DMS 273 treated with DMSO at 0.1 percent for 48 hours (cell line): ENCODE results near the gene DLGAP1.

Experiments used
- DNase-seq: peaks from one replicate; lab custom pipeline; 2025; lab: John Stamatoyannopoulos, UW

Gene DLGAP1

DNA sequence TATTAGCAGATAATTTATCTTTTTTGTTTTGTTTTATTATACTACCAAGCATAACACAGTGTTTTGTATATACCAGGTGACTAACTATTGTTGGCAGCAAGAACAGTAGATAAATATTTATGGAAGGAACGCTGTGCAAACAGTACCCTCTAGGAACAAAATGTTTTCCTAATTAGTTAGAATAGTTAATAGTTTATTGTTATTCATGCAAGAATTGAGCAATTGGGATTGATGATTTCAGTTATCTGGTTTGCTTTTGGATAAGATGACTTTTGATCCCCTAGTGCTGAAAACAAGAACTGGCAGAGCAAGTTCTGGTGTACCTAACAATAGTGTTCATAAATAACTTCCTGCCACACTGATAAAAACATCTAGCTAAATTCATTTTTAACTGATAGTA lies 681.8 kb downstream of the DLGAP1 start:
- no peak for DNase-seq

- peak; percentile 59 for DNase-seq
These were observed 683.8 kb downstream of the DLGAP1 start for GRCh38 chr18:3771121-3771971.

GRCh38 chr18:3761266-3761665 lies 693.8 kb downstream of the DLGAP1 start:
- DNase-seq = no peak

DNA sequence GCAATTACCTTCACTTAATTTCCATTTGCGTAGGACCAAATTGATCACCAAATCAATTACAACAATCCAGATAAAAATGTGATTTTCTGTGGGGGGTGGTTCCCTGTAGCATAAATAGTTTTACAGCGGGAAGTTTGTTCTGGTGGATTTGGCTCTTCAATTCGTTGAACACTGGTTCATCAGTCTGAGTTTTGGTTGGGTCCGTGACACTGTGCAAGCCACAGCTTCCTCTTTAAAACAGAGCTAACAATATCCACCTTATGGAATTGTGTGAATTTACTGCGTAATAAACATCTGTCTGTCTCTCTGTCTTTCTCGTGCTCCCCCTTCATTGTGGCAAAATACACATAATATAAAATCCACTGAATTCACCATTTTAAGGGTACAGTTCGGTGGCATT lies 694.4 kb downstream of the DLGAP1 start:
- DNase-seq = no peak

GRCh38 chr18:3759099-3759498 lies 696.0 kb downstream of the DLGAP1 start:
- no peak for DNase-seq

DNA sequence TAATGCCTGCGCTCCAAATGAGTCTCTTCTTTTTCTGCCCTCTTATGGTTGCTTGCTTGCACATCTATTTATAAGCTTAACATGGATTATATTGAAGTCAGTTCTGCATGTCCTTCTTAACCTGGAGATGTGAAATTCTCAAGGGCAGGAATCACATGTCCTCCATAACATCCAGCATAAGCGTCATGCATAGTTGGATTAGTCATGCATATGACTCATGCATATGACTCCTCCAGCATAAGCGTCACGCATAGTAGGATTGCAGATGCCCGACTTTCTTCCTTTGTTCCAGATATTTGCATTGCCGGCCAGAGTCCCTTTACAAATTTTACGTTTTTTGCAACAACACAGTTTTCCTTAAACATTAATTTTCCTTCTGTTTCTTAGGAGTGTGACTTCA lies 696.6 kb downstream of the DLGAP1 start:
- DNase-seq = no peak

DNA sequence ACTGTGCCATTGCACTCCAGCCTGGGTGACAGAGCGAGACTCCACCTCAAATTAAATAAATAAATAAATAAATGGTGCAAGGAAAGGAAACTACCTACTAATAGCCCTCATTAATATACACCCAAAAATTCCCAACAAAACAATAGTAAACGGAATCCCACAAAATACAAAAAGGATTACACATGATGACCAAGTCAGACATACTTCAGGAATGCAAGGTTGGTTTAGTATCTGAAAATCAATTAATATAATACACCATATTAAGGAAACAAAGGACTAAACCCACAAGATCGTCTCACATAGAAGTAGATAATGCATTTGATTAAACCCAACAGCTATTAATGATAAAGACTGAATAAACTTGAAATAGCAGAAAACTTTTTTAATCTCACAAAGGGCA lies 697.7 kb downstream of the DLGAP1 start:
- DNase-seq = no peak

DNA sequence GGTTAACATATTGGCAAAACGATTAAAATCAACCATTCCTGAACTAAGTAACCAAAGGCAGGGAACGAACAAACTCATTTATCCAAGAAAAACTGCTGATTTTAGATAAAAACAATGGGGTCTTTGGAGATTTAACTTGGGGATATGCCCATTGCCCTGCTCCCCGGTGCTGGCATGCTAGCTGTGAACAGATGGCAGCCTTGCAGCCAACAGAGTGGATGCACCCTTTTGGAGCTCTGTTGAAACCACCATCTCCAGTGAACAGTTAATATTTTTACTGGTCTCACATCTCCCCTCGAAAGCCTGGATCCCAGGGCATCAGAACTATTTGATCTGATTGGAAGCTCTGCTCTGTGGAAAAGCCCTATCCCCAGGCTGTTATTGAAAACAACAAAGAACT lies 702.0 kb downstream of the DLGAP1 start:
- DNase-seq = no peak

GRCh38 chr18:3748086-3748485 lies 707.0 kb downstream of the DLGAP1 start:
- no peak for DNase-seq

DNA sequence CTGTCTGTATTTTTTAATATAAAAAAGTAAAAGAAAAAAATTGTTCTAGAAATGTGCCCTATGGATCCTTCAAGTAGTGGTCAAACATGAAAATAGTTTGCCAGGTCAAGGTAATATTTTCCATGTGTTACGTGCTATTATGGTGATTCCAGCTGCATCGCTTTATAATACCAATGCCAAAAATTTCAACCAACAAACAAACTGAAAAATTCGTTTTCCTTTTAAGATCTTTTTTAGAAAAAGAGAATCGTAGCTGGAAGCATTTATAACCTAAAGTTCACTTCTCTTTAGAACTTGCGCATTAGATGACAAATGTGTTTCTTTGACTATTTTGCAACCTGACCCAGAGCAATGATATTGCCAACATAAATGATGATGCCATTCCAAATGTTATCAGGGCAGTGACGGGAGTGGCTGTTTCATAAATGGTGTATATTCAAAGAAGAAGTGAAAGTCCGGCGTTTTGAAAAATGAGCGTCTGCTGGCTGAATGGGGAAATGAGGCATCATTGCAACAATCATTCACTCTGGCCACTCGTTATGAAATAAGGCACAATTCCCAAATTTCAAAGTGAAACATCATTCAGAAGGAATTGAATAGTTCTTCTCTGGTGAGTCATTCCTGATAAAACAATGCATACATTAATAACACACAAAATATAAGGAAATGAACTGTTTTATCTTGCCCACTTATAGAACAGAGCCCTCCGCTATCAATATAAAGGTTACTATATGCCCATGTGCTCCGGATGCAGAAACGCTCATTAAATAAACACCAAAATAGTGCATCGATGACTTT lies 707.7 kb downstream of the DLGAP1 start:
- DNase-seq = no peak

- DNase-seq = no peak
These were observed 712.6 kb downstream of the DLGAP1 start for GRCh38 chr18:3742541-3742940.

DNA sequence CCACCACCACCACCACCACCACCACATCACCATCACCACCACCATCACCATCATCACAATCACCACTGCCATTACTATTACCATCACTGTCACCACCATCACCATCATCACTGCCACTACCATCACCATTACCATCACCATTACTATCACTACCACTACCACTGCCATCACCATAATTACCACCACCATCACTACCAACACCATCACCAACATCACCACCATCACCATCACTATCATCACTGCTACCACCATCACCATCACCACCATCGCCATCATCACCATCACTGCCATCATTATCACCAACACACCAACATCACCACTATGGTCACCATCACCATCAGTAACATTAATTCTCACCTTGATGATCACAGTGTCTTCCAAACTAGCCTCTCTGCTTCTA lies 713.8 kb downstream of the DLGAP1 start:
- no peak for DNase-seq

DNA sequence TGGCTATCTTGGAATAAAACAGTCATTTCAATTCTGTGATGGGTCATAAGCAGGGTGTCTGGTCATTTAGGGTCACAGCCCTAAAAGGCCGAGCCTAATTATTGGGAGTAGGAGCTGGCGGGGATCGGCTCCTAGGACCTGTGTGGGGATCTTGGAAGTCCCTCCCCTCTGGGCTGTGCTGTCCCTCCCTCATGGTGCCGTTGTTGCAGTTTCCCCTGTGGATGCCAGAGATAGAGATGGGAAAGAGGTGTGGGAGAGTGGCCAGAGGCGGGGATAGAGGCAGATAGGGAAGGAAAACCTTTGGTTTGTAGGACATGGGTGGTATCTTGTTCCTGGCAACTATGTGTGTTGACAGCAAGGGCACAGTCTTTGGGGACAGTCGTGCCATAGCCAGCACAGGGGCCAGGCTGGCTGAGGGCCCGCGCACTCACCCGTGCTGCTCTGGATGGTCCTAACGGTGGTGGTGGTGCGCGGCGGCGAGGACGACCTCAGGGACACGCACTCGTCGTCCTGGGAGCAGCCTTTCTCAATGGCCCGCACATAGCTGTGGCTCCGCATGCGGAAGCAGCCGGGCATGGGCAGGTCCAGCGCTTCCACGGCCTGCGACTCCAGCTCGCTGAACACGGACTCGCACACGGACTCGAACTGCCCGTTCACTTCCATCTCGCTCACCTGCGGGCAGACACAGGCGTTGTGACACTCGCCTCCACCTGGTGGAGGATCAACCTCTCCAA lies 726.2 kb downstream of the DLGAP1 start:
- DNase-seq = no peak

- no peak for DNase-seq
These were observed 727.8 kb downstream of the DLGAP1 start for GRCh38 chr18:3727274-3727673.

DNA sequence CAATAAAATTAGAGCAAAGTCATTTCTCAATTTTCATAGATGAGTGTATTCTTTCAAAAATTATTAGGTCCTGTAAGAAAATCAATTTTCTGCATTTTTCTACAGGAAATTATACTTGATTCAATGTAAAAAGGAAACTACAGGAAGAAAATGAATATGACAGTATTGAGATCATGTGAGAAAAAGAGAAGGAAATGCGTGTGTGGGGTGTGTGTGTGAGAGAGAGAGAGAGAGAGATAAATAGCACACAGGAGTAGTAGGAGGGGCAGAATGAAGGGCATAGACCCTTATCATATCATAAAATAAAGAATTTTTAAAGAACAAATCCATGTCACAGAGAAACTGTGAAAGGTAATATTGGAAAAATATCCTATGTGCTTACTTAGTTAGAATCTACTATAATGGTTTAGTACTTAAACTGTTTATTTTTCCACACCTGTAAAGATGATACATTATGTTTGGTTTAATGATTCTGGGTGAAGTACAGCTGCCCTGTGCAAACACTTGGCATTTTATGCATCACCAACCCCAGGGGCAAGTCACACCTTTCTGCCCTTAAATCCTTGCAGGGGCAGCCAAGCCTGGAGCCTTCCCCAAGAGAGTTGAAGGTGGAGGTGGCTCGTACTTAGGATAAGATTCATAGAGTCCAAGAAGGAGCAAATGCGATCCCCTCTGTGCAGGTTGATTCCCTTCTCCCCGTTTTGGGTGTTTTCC lies 728.7 kb downstream of the DLGAP1 start:
- no peak for DNase-seq

GRCh38 chr18:3725115-3725514 lies 730.0 kb downstream of the DLGAP1 start:
- no peak for DNase-seq

DNA sequence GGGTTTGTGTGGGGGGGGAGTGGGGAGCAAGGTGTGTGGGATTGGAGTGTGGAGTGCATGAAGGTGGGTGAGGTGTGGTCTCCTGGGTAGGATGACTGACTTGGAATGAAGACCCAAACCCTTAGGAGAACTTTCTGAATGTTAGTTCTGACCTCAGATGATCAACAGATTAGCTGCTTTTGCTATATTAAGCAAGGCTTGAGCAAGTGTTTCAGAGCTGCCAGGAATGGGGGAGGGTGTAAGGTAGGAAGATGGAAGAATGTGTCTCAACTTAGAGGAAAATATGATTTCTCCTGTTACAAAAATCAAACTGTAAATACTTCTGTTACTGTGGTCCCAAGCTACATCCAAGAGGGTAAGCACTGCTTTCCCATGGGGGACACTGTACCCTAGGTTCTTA lies 731.6 kb downstream of the DLGAP1 start:
- DNase-seq = no peak

GRCh38 chr18:3722649-3723433 lies 732.3 kb downstream of the DLGAP1 start:
- no peak for DNase-seq

DNA sequence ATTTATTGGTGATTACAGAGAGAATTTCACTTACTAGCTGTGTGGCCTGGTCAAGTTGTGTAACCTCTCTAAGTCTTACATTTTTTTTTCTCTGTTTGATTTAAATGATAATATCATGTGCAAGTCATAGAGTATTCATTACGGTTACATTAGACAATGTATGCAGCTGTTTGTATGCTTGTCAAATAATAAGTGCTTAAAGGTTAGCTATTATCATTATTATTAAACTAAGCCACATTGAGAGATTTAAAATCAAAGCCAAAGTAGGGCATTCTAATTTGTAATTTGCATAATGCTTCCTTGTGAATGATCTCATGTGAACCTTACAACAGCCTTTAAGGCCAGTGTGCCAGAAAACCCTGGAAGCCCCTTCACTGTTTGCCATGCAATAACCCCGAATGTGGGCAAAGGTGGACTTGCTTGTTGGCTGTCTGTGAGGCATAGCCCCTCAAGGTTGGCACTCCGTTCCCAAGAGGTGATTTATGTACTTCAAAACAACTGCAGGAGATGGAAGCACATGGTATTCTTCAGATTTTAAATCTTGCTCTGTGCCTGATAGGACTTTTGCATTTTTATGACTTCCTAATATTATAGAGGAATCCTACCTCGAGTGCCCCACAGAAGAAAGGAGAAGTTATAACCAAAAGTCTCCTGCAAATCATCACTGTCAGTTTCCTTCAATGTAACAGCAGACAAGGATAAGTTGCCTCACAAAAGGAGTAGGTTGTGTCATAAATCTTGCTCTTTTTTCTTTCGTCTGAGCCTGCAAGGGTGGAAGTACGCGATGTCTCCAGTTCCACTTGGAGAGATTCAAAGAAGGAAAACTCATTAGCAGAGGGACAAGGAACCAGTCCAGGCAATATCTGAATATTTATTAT lies 733.1 kb downstream of the DLGAP1 start:
- no peak for DNase-seq
